K562 (cell line): ENCODE data around the gene ZFTA. TPM values are rescaled to one million over a fixed set of nuclear protein-coding genes. Genes with fewer than 3 reads are reported as not detected.

Experiments
- HDAC2 ChIP-seq: fragments of 450-650 bp; IDR thresholded peaks from 2 replicates; pipeline ENCODE4 v1.6.1; 2016; ENCODE audit warnings: mild to moderate bottlenecking
- LCOR ChIP-seq: sonication (generic); formaldehyde crosslinking; IDR thresholded peaks from 2 replicates; pipeline ENCODE4 v1.8.0; 2022; ENCODE audit warnings: mild to moderate bottlenecking, missing genetic modification reagents
- NR2C1 ChIP-seq, 2 experiments: fragments of 450-650 bp; IDR thresholded peaks; 2 replicates each; pipeline ENCODE4 v1.6.1; 2017; ENCODE audit warnings: mild to moderate bottlenecking in 2 of 2, antibody characterized with exemption in 1 of 2, inconsistent platforms in 1 of 2, missing compliant biosample characterization in 1 of 2, missing genetic modification characterization in 1 of 2
- TAL1 ChIP-seq: fragments of 450-650 bp; IDR thresholded peaks from 2 replicates; pipeline ENCODE4 v1.6.1; 2016; ENCODE audit warnings: mild to moderate bottlenecking
- ZBTB40 ChIP-seq, 2 experiments: fragments of 450-650 bp in 1 of 2; sonication (generic) in 1 of 2; formaldehyde crosslinking in 1 of 2; IDR thresholded peaks; 2 replicates each; pipeline versions ENCODE4 v1.7.1 to v1.9.0; 2016 to 2022; ENCODE audit warnings: inconsistent platforms in 1 of 2, mild to moderate bottlenecking in 1 of 2, missing genetic modification reagents in 1 of 2
- ZNF407 ChIP-seq: fragments of 450-650 bp; IDR thresholded peaks from 2 replicates; pipeline ENCODE4 v1.6.1; 2016; ENCODE audit warnings: low read depth
- polyA plus RNA-seq, 8 experiments: library from polyadenylated mRNA; depleted of rRNA in 4 of 8; stranded (reverse) in 5 of 8; unstranded in 3 of 8; fragments of >200 nt; fragmentation: Nextera tagmentation in 2 of 8; fragmentation: Illumina TruSeq in 1 of 8; extraction: Ambion mirVana in 2 of 8; extraction: Trizol in 1 of 8; gene quantifications; 2 replicates each; pipeline versions ENCODE4 v1.2.1 to v1.2.3, GENCODE V29; 2011 to 2014; ENCODE audit warnings: inconsistent platforms in 1 of 8, missing spikeins in 1 of 8
- total RNA-seq, 7 experiments: library from RNA; depleted of rRNA in 6 of 7; stranded (reverse); fragments of >200 nt in 6 of 7; fragmentation: Illumina TruSeq in 2 of 7; extraction: Trizol in 2 of 7; gene quantifications; 2 replicates each; pipeline versions ENCODE4 v1.2.1 to v1.2.3, GENCODE V29; 2011 to 2021; ENCODE audit warnings: low replicate concordance in 1 of 7

The ZFTA gene
- total and polyA plus RNA-seq, 9 of the 15 experiments (the other 6 are each of a cell fraction or from before 2014, with no cell fraction given): 0.45 to 12.3 (median 2.9) TPM

GRCh38 chr11:63767565-63768236 lies 874 bp downstream of the ZFTA start (continued):
- TF ChIP-seq ZBTB40 (IDR thresholded peaks at IDR 0.05) (0 out of 2 replicates have a peak, but pooled peaks have one; percentile 33), ZBTB40 (CRISPR knock-in tag; IDR thresholded peaks at IDR 0.05) (no peak), TAL1 (no peak), LCOR (CRISPR knock-in tag) (peak; percentile 57; the same call in 1 of the 2 replicates), ZNF407 (no peak), NR2C1 (IDR thresholded peaks at IDR 0.05) (no peak), NR2C1 (tag; IDR thresholded peaks at IDR 0.05) (no peak), HDAC2 (peak; percentile 47; the same call in 1 of the 2 replicates)
